Measurements from ENCODE around the gene CACFD1. TPM values are rescaled to one million over a fixed set of nuclear protein-coding genes. Genes with fewer than 3 reads are reported as not detected.

Gene CACFD1
- total and polyA plus RNA-seq, 2 donors (not counting 3 experiments of a cell fraction or from before 2014, with no cell fraction given): 9.7 to 11.5 TPM

- H3K4me3 ChIP-seq (replicated peaks in 1 of 3; ENCODE audit: insufficient read depth in 1 of 3, low read depth in 1 of 3, low read length in 3 of 3): no peak overlapping the region
- intact Hi-C loops (cut with micrococcal nuclease): no loop called here
- H3K9ac ChIP-seq (replicated peaks; ENCODE audit: extremely low read depth, insufficient read depth, low read length): no peak overlapping the region
- no peaks in the 10 kb centered on the region for H3K9me1 ChIP-seq (replicated peaks; ENCODE audit: control insufficient read depth, extremely low read depth, insufficient read depth, low read length)
- H3K4me1 ChIP-seq (ENCODE audit: control insufficient read depth, extremely low read depth, insufficient read depth, low read length): no peaks in the 10 kb centered on the region
- dilution Hi-C loops (cut with MboI; ENCODE audit: extremely low pct_ligation_motif_present, low sequenced_read_pairs): no loop called here
- no peak overlapping the region for H3K27ac ChIP-seq (ENCODE audit: insufficient read depth, low read depth, low read length)
- no peaks in the 10 kb centered on the region for H3K27me3 ChIP-seq (ENCODE audit: control insufficient read depth in 2 of 2, insufficient read depth in 2 of 2, low read length in 2 of 2)
- no peak for FAIRE-seq
- BruUV-seq (replicated peaks): no TSS peak
- ChIA-PET CTCF (interaction anchor here (0.6 kb wide), 1 partner anchor 10 kb away, joined by 3 read pairs; no protein-coding TSS in a partner anchor), POLR2A (no interaction called here)
- no peaks in the 10 kb centered on the region for H3K9me3 ChIP-seq (replicated peaks; ENCODE audit: control insufficient read depth, insufficient read depth, low read length)
- H3K4me2 ChIP-seq (ENCODE audit: insufficient read depth, low read length): no peak overlapping the region
- H3K36me3 ChIP-seq (ENCODE audit: control insufficient read depth in 2 of 2, extremely low read depth in 1 of 2, insufficient read depth in 2 of 2, low read length in 2 of 2): no peaks in the 10 kb centered on the region
- H3K79me2 ChIP-seq (ENCODE audit: control insufficient read depth, insufficient read depth, low read length): no peaks in the 10 kb centered on the region
- TF ChIP-seq CTCF (IDR thresholded peaks at IDR 0.05; ENCODE audit: extremely low read depth in 1 of 2, insufficient read depth in 1 of 2, low read depth in 1 of 2, low read length in 2 of 2) (no peak), GATA2 (IDR thresholded peaks at IDR 0.05; ENCODE audit: insufficient read depth, insufficient read length, low read depth, low read length) (no peak), POLR2AphosphoS5 (IDR thresholded peaks at IDR 0.05; ENCODE audit: insufficient read depth, low read depth, low read length) (no peak), MAX (IDR thresholded peaks at IDR 0.05; ENCODE audit: insufficient read depth, insufficient read length) (no peak), EZH2 (IDR thresholded peaks at IDR 0.05; ENCODE audit: borderline replicate concordance, low read depth, low read length, severe bottlenecking) (no peak), MYC (IDR thresholded peaks at IDR 0.05; ENCODE audit: low read depth, low read length) (no peak), POLR2A (IDR thresholded peaks at IDR 0.05; ENCODE audit: low read depth, low read length) (no peak), JUN (IDR thresholded peaks at IDR 0.05; ENCODE audit: borderline replicate concordance, insufficient read depth, insufficient read length, low read depth) (no peak), FOS (IDR thresholded peaks at IDR 0.05; ENCODE audit: borderline replicate concordance, insufficient read depth, low read length) (no peak)
- no peak overlapping the region for H2AFZ ChIP-seq (ENCODE audit: low read depth, low read length)
- H4K20me1 ChIP-seq (replicated peaks; ENCODE audit: control insufficient read depth, extremely low read depth, insufficient read depth, low read length): no peaks in the 10 kb centered on the region
- no peak for DNase-seq (ENCODE audit: low read depth, low spot score)
These were observed 21.8 kb upstream of the CACFD1 start for GRCh38 chr9:133437753-133438531.

All from endothelial cell of umbilical vein (primary cell).